ENCODE measurements around the gene IGSF21.
A peak's percentile ranks its signal among the peaks of the same experiment; 100 is the strongest.

IGSF21 gene

DNA sequence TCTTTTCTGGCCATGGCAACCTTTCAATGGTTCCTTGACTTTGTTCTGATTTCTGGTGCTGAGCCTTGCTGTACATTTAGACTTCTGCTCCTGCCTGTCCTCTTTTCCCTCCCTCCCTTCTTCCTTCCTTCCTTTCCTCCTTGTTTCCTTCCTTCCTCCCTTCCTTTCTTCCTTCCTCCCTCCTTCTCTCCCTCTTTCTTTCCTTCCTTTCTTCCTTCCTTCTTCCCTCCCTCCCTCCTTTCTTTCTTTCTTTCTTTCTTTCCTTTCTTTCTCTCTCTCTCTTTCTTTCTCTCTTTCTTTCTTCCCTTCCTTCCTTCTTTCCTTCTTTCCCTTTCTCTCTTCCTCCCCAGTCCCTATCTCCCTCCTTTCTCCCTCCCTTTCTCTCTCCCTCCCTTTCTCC is 10.4 kb upstream of the IGSF21 start:
- no peak for DNase-seq

DNA sequence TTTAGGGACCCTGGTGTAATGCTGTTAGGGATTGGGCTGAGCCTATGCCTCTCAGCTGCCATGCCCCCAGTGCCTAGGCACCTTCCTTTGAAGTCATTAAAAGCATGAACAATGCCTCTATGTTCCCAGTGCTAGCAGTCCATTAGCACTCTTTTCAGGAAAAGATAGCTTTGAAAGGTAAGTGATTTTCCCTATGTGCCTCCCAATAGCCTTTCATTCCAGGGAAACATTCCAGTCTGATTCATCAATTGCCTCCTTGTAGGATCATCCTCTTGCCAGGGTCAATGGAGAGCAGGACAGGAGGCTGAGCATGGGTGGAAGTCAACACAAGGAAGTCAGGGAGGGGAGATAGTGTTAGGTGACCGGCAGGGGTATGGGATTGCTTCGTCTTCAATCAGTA is 8.6 kb upstream of the IGSF21 start:
- no peak for DNase-seq

DNA sequence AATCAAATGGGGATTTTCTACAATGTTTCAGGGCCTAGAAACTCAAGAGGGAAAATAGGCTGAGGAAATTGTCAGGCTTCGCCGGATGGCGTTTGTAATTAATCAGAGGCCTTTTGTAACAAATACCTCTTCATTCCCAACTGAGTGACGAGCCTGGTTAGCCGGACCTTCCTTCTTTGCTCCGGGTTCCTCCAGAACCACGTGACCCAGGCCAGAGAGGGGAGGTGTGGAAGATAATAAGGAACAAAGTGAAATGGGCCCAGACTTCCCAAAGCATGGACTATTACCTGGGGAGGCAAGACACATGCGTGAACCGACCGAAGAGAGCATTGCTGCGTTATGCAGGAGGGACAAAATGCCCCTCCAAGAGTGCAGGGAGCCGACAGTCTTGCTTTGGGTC is 7.5 kb upstream of the IGSF21 start:
- DNase-seq, result no peak

DNA sequence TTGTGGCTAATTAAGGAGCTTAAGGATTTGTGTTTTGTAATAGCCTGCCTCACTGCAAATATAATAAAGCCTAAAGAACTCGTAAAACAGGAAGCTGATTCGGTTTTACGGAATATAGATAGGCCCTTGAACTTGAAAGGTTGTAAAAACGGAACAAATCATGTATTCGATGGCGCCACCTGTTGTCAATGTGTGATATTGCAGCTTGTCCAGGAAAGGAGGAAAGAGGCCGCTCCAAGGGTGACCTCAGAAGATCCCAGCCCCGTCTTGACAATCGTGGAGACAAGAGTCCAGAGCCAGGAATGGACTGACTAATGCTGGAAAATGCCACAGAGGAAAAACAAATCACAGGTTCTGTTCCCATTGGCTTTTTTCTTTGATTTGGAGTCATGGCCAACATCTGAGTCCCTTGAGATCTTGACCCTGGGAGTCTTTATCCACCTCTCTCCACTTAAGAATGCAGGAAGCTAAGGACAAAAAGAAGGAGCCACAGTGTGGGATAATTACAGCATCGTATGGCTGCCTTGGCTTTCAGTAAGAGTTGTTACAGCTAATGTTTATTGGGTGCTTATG is 7.0 kb upstream of the IGSF21 start:
- peak; percentile 94 for DNase-seq

DNA sequence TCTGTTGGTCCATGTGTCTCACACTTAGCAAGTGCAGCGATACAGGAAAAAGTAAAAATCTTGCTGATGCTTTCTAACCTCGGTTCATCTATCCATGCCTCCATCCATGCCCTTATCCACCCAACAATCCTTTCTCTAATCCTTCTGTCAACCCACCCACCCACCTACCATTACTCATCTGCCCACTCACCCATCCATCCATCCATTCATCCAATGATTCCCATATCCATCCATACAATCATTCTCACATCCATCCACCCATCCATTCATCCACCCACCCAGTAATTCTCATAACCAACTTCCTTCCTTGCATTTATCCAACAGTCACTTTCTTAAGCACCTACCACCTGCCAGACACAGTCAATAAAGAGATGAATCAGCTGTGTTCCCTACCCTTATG is 6.1 kb upstream of the IGSF21 start:
- no peak for DNase-seq

DNA sequence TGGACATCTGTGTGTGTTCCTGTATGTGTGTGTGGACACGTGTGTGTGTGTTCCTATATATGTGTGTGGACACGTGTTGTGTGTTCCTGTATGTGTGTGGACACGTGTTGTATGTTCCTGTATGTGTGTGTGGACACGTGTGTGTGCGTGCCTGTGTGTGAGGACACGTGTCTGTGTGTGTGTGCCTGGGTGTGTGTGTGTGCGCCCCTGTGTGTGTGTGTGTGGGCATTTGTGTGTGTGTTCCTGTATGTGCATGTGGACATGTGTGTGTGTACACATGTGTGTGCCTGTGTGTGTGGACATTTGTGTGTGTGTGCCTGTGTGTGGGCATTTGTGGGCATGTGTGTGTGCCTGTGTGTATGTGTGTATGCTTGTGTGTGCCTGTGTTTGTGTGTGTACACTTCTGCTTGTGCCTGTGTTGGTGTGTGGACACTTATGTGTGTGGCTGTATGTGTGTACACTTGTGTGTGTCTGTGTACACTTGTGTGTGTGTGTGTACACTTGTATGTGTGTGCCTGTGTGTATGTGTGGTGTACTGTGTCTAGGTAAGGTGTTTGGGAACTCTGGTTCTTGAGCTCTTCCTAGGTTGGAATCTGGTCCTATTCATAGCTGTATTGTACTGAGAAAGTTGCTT is 3.7 kb upstream of the IGSF21 start:
- DNase-seq, result no peak

DNA sequence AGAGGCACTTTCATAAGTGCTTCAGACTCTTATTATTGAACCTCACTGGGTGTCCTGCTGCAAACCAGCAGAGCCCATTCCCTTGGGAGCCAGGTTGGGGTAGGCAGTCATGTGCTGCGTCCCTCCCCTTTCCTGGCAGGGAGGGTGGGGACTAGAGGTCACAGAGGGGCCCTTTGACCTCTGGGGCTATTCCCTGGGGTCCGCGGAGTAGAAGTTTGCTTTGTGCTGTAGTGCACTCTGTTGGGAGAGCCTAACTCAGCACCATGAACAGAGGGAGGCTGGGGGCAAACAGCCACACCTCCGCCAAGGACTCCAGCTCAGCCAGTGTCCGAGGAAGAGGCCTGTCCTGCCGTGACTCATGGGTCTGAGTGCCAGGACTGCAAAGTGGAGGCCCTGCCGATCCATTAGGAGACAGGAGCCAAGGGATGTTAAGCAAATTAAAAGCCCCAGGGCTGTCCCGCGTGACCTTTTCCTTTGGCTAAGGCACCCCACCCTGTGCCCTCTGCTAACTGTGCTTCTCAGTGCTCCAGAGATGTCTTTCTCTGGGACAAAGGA is 3.0 kb upstream of the IGSF21 start:
- DNase-seq, result no peak

DNA sequence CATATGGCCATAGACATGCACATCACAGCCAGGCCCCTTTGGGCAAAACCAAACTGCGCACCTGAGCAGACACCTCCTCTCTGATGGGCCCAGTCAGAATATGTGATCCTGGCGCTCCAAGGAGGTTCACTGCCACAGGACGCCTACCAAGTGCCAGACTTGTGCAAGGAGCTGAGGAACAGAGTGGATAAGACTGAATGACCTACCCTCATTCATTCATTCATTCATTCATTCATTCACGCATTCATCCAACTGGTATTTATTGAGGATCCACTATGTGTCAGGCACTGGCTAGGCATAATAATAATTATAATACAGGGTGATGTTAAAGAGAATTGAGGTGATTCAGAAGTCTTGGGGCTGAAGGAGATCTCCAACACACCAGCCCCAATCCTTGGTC is 2.4 kb upstream of the IGSF21 start:
- no peak for DNase-seq

DNA sequence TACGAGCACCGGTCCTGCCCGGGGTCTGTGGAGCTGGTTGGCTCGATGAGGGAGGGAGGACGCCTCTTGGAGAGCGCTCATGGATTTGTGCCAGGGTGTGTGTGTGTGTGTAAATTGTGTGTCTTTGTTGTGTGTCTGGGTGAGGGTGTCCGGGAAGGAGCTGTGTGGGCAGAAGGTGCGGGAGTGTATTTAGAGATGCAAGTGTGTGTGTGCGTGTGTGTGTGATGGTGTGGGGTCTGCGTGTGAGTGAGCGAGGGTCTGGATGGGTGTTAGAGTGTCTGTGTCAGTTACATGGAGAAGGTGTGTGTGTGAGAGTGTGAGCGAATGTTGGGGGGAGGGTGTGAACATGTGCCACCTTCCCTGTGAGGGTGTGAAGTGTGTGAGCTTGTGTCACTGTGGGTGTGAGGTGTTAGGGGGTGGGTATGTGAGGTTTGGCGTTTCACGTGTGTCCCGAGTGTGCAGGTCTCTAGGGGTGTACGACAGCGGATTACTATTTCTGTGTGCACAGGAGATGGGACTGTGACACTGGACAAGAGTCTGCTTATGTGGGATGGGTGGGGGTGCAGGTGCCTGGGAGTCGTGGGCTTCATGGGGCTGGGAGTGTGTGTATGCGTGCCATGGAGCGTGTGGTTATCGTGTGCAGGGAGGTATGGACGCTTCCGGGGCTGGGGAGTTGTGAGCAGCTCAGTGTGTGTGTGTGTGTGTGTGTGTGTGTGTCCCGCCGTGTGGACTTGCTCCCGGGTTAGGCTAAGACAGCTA is 880 bp downstream of the IGSF21 start:
- peak; percentile 56 for DNase-seq

DNA sequence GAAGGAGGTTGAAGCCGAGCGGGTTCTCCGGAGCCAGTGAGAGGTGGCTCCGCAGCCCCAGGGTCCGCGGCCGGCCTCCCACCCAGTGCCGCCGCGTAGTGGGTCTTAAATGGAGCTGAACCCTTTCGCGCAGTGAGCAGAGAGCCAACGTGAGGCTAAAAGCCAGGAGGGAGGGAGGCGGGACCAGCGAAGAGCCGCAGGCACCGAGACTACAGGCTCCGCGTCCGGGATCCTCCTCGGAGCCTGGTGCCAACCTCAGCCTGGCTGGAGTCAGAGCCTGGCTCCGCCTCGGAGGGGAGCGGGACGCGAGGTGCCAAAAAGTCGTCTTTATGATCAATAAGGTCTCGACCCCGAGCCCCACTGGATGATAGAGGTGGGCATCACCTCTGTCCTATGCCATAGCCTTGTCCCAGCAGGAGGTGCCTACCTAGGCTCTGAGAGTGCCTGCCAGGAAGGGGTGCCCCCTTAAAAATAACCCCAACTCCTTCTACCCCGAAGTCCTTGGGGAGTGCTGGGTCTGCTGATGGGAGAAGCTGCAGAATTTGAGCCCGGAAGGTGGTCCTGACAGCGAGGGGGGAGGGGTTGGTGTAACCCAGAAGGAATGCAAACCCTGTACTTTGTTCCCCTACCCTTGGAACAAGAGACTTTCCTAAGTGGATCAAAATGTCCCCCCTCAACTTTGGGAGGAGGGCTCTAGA is 1.6 kb downstream of the IGSF21 start:
- peak; percentile 49 for DNase-seq

DNA sequence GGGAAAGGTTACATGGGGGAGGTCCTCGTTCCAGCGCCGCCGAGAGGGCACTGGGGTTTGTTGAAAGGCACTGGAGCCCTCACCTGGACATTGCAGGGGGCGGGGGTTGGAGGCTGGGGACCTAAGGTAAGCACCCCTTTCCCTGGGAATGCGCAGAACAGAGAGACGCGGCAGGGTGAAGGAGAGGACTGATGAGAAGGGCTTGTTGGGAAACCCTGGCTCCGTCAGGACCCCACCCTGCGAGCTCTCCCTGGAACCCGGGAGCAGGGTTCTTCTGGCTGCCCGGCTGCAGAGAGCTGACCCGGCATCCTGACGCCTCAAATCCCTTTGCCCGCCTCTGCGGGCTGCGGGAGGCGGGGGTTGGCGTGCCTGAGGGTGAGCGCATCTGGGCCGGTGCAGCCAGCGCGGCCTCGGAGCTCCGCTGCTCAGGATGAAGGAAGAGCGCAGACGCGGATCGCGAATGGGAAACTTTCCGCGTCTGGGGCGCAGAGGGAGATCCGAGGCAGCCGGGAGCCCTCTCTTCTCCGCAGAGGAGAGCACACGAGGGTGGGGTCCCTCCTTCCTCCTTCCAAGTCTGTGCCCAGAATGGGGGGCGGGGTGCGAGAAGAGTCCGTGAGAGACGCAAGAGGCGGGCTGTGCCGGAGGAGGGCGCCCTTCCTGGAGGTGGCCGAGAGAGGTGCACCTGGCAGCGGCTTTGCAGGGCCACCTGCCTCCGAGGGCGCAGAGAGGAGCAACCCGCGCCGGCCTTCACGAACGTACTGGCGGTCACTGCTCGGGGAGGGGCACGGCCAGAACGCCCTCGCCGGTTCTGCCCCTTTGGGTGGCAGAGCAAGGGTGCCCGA is 2.4 kb downstream of the IGSF21 start:
- DNase-seq, result peak; percentile 75

DNA sequence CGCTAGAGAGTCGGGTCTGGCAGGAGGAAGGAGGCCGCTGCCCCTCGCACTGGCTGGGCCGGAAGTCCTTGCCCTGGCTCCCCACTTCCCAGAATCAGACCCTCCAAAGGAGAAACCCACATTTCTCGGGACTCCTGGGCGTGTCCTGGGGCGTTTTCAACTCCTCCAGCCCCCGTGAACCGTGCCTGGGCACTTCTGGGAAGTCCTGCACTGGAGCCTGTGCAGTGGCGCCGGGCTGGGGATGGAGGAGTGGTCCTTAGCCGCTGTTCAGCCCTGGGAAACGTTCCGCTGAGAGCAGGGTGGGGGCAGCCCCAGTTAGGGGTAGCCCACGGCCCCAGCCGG is 3.0 kb downstream of the IGSF21 start:
- DNase-seq, result no peak

DNA sequence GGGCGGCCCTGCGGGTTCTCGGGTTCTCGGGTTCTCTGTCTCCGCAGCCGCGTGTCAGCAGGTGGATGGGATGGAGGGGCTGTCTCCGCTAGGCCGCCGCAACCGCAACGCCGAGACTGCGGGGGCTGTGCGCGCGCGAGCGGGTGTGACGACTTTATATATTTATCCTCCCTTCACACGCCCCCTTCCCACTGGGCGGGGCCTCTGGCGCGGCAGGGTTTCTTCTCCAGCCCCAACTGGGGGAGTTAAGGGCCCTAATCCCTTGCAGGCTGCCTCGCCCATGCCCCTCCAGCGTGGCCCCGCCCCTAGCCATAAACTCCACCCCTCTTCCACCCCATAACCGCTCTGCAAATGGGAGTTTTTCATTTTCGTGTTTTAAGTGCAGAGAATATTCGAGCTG is 3.4 kb downstream of the IGSF21 start:
- DNase-seq, result peak; percentile 39

DNA sequence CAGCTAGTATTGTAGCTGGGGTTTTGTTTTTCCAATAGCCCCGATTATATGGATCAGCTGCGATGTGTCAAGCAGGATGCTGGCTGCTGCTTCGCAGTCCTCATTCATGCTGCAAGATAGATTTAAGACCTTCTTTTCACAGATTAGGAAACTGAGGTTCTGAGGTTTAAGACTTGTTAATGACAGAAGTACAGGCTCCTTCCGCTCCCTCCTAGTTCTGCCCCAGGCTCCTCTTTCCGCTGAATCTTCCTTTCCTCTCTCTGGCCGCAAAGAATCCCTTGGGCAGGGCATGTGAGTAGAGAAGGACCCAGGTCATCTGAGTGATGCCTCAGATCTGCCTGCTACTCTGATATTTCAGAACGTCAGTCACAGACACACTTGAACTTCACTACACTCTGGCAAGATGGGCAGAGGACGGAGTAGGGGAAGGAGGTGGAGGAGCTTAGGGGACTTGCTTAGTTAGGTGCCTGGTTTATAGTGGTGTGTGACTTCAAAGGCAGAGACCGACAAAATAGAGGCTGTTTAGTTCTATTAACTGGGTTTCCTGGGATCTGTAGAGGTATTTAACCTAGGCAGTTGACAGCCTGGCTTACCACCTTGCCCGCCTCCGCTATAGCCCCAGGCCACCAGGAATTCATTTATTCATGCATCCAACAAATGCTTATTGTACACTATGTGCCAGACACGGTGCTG is 4.2 kb downstream of the IGSF21 start:
- DNase-seq, result no peak

DNA sequence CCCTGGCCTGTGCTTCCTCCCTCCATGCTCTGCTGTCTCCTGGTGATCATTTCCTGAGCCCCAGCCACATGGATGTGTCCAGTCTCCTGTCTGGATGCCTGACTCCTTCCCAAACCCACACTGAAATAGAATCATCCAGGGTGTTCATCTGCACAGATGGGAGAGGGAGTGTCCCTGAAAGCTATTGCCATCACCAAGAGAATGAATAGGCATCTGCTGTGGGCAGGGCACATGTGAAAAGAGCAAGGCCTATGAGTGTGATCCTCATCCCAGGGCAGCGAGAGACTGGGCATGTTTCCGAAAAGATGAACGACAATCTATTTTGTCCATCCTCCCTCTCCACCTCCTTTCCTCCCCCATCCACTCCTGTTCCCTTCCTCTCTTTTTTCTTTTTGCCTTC is 5.0 kb downstream of the IGSF21 start:
- no peak for DNase-seq

DNA sequence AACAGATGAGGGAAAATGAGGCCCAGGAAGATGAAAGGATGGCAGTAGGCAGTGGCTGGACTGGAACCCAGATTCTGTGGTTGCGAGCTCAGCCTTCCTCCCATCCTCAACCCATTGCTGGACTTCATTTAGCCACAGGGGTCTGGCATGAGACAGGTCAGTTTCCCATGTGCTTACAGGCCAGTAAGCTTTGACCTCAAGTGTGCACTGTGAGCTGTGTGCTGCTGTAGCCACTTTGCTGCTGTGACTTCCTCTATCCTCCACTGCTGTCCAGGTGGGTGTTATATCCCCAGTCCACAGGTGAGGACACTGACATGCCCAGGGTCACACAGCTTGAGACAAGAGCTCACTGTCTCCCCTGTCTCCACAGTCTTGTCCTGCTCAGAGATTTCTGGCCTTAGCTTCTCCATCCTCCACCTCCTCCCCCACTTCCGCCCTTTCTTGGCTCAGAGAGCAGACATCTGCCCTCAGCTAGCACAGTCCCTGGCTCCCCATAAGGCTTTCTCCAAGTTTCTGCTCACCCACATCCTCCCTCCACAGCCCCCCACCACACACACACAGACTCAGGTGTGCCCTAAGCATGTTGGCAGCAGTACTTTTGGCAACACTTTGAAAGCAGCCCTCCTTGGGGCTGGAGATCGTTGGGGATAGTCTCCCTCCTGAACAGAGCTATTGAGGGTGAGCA is 7.3 kb downstream of the IGSF21 start:
- DNase-seq, result no peak

DNA sequence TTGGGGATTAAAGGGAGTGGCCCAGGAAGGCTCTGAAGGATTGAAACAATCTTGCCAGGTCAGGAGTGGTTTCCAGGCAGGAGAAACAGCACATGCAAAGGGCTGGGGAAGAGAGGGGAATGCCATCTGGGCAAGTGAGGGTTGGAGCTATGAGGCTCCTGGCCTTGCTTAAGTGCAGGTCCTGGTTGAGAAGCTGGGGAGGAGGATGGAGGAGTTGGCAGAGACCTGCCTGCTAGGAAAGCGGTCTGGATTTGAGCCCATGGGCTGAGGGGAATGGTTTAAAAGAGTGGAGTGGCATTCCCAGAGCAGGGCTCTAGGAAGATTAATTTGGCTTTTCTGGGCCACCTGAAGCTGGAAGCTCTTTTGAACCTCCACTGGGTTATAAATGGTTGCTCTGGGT is 9.2 kb downstream of the IGSF21 start:
- no peak for DNase-seq

DNA sequence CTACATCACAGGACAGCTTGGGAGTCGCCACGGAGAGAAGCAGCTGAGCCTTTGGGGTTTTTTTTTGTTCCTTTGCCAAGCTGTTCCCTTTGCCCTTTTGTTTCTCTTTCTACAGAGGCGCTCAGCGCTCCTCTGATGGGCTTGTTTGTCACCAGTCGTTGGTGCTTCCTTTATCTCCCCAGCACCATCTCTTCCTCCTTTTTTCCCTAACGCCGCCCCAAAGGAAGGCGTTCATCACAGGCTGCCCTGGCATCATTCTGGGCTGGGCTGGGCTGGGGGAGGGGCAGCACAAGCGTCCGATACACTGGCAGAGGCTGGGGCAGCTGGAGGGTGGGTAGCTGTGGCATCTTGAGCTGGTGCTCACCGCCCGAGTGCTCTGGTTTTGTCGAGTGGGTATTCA is 10.5 kb downstream of the IGSF21 start:
- no peak for DNase-seq

DNA sequence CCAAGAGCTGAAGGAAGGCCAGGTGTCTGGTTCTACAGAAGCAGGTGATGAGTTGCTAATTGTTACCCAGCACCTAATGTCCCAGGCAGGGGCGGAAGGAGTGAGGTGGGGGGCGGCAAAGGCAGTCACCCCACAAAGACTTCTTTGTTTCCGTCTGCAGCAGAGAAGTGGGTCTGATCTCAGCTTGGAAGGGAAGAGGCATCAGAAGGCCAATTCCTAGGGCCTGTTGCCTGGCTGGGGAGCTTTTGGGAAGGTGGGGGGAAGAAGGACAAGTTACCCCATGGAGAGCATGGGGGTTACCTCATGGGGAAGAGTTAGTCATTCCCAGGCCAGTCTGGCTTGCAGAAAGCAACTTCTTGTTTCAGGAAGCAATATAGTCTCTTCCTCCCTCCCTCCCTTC is 10.9 kb downstream of the IGSF21 start:
- DNase-seq, result no peak

DNA sequence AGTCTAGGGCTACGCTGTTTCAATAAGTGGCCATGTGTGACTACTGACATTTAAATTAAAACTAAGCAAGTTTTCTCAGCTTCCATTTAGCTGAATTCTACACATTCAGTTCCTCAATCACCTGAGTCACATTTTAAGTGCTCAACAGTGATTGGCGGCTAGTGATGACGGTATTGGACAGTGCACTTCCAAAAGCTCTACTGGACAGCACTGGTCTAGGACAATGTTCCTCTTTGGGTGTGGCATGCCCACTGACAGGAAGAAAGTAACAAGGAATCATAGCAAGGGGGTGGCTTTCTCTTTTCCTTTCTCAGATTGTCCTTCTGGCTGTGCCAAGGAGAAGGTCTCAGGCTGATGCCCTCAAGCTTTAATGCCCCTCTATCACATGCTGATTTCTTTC is 11.7 kb downstream of the IGSF21 start:
- DNase-seq, result no peak

DNA sequence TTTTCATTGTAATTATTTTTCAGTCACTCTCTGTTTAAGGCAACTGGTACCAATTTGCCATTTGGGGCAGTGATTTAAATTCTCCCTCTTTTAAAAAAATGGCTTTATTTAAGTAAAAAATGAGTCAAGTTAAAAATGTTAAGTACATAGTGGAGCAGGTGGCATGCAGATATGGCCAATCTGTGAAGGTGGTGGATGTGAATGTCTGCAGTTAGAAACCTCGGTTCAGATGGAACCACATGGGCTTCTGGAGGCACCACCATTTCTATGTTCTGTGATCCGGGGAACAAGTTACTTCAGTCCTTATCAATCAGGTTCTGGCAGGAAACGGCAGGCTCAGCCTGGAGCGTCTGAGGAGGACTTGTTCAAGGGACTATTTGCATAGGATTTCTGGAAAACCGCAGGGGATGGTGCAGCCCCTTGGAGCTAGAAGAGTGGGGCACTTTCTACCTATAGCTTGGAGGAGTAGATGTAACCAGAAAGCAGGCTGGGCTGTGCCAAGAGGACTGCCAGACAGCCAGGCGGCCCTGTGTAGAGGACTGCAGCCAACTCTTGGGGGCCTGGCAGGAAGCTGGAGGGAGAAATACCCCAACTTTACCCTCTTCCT is 12.3 kb downstream of the IGSF21 start:
- no peak for DNase-seq

Data from eye (tissue), 1 donor.